ENCODE measurements around the gene ADIPOR2.

The ADIPOR2 gene

DNA sequence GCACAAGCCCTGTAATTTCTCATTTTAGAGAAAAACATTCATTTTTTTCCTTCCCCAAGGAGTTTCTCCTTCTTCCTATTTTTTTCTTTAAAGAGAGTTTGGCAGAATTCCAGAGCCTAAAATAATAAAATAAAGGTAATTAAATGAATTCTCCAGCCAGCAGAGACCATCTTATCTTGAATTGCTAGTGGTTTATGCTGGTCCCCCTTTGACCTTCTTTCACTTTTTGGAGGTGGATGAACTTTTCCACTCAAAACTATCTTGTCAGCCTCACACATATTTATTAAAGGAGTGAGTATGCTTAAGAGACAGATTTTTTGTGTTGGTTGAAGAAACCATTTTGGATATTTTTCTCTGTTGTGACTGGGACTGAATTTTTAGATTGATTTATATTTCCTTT, 47.6 kb downstream of the ADIPOR2 start:
- DNase-seq = no peak

DNA sequence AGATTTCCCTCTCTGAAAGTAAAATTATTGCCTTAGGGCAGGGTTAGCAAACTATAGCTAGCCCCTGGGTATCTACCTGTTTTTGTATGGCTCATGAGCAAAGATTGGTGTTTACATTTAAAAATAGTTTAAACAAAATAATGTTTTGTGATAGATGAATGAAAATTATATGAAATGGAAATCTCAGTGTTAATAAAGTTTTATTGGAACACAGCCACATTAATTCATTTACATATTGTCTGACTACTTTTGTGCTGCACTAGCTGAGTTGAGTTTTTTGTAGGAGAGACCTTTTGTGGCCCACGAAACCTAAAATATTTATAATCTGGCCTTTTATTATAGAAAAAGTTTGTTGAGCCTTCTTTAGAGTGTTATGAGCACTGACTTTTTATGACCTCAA, 48.5 kb downstream of the ADIPOR2 start:
- DNase-seq = no peak

DNA sequence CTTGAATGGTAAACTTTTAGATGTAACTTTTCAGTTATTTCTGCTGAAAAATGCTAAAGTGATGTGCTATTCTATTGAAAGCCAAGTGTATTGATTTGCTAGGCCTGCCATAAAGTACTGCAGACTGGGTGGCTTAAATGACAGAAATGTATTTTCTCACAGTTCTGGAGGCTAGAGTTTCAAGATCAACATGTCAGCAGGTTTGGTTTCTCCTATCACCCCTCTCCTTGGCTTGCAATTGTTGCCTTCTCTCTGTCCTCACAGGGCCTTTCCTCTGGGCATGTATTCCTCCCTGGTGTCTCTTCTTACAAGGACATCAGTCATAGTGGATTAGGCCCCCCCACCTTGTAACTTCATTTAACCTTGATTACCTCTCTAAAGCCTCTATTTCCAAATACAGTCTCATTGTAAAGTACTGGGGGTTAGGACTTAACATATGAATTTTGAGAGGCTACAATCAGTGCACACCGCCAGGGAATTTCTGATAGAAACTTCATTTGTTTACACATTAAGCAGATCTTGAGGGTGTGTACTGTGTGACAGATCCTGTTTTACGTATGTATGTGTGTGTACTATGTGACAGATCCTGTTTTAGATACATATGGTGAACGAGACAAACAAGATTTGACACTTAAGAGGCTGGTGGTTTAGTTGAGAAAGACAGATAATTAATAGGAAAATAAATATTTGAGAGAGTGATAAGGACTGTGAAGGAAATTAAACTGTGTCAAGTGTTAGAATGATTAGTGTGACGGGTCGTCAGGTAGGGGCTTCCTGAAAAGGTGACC, 49.5 kb downstream of the ADIPOR2 start:
- DNase-seq = no peak

DNA sequence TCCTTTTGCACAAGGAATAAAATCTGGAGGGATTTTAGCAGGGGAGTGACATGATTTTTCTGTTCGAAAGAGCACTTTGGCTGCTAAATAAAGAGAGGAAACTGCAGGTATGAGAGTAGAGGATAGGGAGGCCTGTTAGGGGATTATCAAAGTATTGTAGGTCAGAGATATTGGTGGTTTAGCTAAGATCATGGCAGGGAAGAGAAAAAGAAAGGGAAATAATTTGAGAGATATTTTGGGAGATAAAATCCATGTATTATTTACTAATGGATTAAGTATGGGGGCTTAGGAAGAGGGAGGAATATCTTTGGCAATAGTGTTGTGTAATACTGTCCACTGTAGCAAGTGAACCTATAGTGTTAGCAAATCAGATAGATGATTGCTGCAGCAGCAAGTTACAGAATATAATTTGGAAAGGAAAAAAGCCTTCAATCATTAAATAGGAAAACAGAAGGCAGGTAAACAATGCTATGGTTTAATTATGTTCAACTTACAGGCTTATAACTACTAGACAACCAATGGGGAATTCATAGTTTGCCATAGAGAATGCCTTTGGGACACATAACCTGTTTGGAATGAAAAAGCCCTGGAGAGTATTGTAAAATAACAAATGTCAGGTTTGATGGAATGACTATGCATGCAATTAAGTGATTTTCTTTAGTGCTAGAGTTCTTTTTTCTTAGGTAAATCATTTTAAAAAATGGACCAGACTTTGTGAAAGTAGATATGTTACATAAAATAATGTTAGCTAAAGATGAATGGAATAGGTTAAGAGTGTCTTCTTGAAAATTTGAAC, 50.5 kb downstream of the ADIPOR2 start:
- DNase-seq = no peak

DNA sequence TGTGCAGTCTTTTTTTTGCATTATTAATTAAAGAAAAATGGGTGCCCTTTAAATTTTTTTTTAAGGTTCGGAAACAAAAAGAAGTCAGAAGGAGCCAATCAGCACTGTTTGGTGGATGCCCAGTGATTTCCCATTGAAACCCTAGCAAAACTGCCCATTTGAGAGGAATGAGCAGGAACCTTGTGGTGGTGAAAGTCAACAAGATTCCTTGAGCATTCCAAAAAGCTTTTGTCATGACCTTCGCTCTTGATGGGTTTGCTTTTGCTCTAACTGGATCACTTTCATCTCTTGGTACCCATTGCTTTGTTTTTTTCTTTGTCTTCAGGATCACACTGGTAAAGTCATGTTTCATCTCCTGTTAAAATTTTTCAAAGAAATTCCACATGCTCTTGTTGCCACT, 54.1 kb downstream of the ADIPOR2 start:
- DNase-seq = no peak

DNA sequence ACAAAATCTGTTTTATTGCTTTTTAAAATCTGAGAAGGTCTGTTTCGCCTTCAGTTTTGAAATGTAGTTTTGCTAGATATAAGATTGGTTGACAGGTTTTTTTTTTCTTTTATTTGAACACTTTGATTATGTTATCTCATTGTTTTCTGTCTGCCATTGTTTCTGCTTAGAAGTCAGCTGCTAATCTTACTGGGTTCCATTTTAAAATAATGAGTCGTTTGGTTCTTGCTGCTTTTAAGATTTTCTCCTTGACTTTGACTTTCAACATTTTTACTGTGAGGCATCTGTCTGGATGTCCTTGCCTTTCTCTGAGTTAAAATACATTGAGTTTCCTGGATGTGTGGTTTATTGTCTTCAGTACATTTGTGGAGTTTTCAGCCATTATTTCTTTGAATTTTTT, 56.7 kb downstream of the ADIPOR2 start:
- no peak for DNase-seq

- no peak for DNase-seq
Measured at GRCh38 chr12:1749019-1749418, 58.1 kb downstream of the ADIPOR2 start.

DNA sequence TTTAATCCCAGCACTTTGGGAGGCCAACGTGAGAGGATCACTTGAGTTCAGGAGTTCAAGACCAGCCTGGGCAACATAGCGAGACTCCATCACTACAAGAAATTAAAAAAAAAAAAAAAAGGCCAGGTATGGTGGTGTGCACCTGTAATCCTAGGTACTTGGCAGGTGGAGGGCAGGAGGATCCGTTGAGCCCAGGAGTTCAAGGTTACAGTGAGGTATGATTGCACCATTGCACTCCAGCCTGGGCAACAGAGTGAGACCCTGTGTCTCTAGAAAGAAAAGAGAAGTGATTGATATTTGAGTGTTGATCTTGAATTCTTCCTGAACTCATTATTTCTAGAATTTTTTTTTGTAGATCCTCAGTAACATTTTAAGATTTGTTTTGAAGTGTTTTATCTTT, 59.4 kb downstream of the ADIPOR2 start:
- DNase-seq = no peak

GRCh38 chr12:1758376-1758775, 67.5 kb downstream of the ADIPOR2 start:
- no peak for DNase-seq

GRCh38 chr12:1758887-1759286, 68.0 kb downstream of the ADIPOR2 start:
- no peak for DNase-seq

- DNase-seq = no peak
Measured at GRCh38 chr12:1760566-1761382, 69.9 kb downstream of the ADIPOR2 start.

GRCh38 chr12:1761857-1762256, 71.0 kb downstream of the ADIPOR2 start:
- DNase-seq = no peak

- DNase-seq = no peak
Measured at GRCh38 chr12:1763153-1763552, 72.3 kb downstream of the ADIPOR2 start.

- DNase-seq = no peak
Measured at GRCh38 chr12:1766110-1766509, 75.2 kb downstream of the ADIPOR2 start.

GRCh38 chr12:1767407-1768090, 76.7 kb downstream of the ADIPOR2 start:
- DNase-seq = no peak

- no peak for DNase-seq
Measured at GRCh38 chr12:1768615-1769014, 77.7 kb downstream of the ADIPOR2 start.

GRCh38 chr12:1769809-1770494, 79.1 kb downstream of the ADIPOR2 start:
- no peak for DNase-seq

- DNase-seq = no peak
Measured at GRCh38 chr12:1773937-1774655, 83.2 kb downstream of the ADIPOR2 start.

GRCh38 chr12:1776170-1776921, 85.5 kb downstream of the ADIPOR2 start:
- no peak for DNase-seq

- no peak for DNase-seq
Measured at GRCh38 chr12:1777798-1778197, 86.9 kb downstream of the ADIPOR2 start.

GRCh38 chr12:1778911-1779310, 88.0 kb downstream of the ADIPOR2 start:
- no peak for DNase-seq
